Measurements from ENCODE around the gene YPEL1. TPM values are rescaled to one million over a fixed set of nuclear protein-coding genes. Genes with fewer than 3 reads are reported as not detected.

YPEL1 gene
- total and polyA plus RNA-seq, 2 of the 13 experiments (the other 11 are each of a cell fraction or from before 2014, with no cell fraction given), result 0.33 to 2.5 TPM

DNA sequence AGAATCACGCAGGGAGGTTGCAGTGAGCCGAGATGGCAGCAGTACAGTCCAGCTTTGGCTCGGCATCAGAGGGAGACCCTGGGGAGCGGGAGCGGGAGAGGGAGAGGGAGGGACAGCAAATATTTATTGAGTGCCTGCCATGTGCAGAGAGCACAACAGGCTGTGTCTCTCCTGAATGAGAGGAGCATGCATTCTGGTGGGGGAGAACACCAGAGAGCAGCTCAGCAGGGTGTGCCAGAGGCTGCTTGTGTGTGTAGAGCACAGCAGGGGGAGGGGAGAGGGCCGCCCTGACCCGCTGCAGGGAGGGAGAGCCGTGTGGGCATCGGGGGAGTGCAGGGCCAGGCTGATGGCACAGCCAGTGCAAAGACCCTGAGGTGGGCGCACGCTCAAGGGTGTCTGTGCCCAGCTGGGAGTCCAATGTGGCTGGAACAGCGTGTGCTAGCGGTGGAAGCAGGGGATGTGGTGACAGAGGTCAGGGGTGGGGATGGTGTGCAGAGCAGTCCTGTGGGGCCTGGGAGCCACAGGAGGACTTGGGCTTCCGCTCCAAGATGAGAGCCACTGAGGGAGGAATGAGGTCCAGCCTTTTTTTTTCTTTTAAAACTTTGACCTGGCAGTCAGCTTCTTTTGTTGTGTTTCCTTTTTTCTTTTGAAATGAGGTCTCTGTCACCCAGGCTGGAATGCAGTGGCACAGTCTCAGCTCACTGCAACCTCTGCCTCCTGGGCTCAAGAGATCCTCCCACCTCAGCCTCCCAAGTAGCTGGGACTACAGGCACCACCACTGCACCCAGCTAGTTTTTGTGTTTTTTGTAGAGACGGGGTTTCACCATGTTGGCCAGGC, 57.8 kb downstream of the YPEL1 start (continued):
- TF ChIP-seq, protein P1, sequence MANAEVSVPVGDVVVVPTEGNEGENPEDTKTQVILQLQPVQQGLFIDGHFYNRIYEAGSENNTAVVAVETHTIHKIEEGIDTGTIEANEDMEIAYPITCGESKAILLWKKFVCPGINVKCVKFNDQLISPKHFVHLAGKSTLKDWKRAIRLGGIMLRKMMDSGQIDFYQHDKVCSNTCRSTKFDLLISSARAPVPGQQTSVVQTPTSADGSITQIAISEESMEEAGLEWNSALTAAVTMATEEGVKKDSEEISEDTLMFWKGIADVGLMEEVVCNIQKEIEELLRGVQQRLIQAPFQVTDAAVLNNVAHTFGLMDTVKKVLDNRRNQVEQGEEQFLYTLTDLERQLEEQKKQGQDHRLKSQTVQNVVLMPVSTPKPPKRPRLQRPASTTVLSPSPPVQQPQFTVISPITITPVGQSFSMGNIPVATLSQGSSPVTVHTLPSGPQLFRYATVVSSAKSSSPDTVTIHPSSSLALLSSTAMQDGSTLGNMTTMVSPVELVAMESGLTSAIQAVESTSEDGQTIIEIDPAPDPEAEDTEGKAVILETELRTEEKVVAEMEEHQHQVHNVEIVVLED (CRISPR knock-in tag; IDR thresholded peaks at IDR 0.05; ENCODE audit: borderline replicate concordance), result no peak
- TF ChIP-seq MIER3 (CRISPR knock-in tag; IDR thresholded peaks at IDR 0.05; ENCODE audit: borderline replicate concordance) (no peak), KDM3A (CRISPR knock-in tag; IDR thresholded peaks at IDR 0.05; ENCODE audit: low read depth) (0 out of 2 replicates have a peak, but pooled peaks have one; percentile 47), ZSCAN21 (CRISPR knock-in tag; IDR thresholded peaks at IDR 0.05; ENCODE audit: borderline replicate concordance) (no peak), ZMYM3 (CRISPR knock-in tag; IDR thresholded peaks at IDR 0.05) (peak; percentile 84), PHF21A (CRISPR knock-in tag; IDR thresholded peaks at IDR 0.05) (peak; percentile 63; the same call in 1 of the 2 replicates), REL (CRISPR knock-in tag; conservative IDR thresholded peaks at IDR 0.05) (no peak), FOXJ3 (CRISPR knock-in tag; IDR thresholded peaks at IDR 0.05; ENCODE audit: borderline replicate concordance) (no peak), ZSCAN20 (CRISPR knock-in tag; IDR thresholded peaks at IDR 0.05; ENCODE audit: borderline replicate concordance) (no peak), NCOA2 (CRISPR knock-in tag; IDR thresholded peaks at IDR 0.05) (peak; percentile 51; the same call in 1 of the 2 replicates)
- TF ChIP-seq, protein P2, sequence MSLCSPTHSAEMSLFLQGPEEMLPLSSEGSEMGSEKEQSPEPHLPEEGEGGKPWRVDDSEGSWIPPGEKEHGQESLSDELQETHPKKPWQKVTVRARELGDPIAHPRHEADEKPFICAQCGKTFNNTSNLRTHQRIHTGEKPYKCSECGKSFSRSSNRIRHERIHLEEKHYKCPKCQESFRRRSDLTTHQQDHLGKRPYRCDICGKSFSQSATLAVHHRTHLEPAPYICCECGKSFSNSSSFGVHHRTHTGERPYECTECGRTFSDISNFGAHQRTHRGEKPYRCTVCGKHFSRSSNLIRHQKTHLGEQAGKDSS (CRISPR knock-in tag; IDR thresholded peaks at IDR 0.05; ENCODE audit: borderline replicate concordance, low read depth), result peak; percentile 67; the same call in 1 of the 2 replicates
- TF ChIP-seq, protein P3, sequence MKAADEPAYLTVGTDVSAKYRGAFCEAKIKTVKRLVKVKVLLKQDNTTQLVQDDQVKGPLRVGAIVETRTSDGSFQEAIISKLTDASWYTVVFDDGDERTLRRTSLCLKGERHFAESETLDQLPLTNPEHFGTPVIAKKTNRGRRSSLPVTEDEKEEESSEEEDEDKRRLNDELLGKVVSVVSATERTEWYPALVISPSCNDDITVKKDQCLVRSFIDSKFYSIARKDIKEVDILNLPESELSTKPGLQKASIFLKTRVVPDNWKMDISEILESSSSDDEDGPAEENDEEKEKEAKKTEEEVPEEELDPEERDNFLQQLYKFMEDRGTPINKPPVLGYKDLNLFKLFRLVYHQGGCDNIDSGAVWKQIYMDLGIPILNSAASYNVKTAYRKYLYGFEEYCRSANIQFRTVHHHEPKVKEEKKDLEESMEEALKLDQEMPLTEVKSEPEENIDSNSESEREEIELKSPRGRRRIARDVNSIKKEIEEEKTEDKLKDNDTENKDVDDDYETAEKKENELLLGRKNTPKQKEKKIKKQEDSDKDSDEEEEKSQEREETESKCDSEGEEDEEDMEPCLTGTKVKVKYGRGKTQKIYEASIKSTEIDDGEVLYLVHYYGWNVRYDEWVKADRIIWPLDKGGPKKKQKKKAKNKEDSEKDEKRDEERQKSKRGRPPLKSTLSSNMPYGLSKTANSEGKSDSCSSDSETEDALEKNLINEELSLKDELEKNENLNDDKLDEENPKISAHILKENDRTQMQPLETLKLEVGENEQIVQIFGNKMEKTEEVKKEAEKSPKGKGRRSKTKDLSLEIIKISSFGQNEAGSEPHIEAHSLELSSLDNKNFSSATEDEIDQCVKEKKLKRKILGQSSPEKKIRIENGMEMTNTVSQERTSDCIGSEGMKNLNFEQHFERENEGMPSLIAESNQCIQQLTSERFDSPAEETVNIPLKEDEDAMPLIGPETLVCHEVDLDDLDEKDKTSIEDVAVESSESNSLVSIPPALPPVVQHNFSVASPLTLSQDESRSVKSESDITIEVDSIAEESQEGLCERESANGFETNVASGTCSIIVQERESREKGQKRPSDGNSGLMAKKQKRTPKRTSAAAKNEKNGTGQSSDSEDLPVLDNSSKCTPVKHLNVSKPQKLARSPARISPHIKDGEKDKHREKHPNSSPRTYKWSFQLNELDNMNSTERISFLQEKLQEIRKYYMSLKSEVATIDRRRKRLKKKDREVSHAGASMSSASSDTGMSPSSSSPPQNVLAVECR (CRISPR knock-in tag; IDR thresholded peaks at IDR 0.05; ENCODE audit: borderline replicate concordance), result peak; percentile 84
- TF ChIP-seq, protein P4, sequence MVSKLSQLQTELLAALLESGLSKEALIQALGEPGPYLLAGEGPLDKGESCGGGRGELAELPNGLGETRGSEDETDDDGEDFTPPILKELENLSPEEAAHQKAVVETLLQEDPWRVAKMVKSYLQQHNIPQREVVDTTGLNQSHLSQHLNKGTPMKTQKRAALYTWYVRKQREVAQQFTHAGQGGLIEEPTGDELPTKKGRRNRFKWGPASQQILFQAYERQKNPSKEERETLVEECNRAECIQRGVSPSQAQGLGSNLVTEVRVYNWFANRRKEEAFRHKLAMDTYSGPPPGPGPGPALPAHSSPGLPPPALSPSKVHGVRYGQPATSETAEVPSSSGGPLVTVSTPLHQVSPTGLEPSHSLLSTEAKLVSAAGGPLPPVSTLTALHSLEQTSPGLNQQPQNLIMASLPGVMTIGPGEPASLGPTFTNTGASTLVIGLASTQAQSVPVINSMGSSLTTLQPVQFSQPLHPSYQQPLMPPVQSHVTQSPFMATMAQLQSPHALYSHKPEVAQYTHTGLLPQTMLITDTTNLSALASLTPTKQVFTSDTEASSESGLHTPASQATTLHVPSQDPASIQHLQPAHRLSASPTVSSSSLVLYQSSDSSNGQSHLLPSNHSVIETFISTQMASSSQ (IDR thresholded peaks at IDR 0.05; ENCODE audit: low read depth), result no peak
- TF ChIP-seq, protein P4 (CRISPR knock-in tag; IDR thresholded peaks at IDR 0.05; ENCODE audit: borderline replicate concordance), result peak; percentile 17; the same call in 1 of the 2 replicates
- TF ChIP-seq, protein P5, sequence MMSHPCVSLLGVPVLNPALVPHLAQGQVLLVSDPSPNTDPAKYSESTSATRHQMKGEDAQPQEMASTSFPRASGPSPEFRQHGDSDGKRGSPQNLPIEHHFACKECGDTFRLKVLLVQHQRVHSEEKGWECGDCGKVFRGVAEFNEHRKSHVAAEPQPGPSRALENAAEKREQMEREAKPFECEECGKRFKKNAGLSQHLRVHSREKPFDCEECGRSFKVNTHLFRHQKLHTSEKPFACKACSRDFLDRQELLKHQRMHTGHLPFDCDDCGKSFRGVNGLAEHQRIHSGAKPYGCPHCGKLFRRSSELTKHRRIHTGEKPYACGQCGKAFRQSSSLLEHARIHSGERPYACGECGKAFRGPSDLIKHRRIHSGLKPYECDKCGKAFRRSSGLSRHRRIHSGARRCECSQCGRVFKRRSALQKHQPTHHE (CRISPR knock-in tag; IDR thresholded peaks at IDR 0.05; ENCODE audit: borderline replicate concordance), result no peak

Data from HepG2 (cell line).